GM19193 (cell line): Measurements from ENCODE around the gene PSMD5.

Source experiments
- POLR2A ChIP-seq: IDR thresholded peaks from 4 replicates; pipeline ENCODE4 v1.6.1; 2011; ENCODE audit not compliant: insufficient read depth, insufficient read length; ENCODE audit errors: extremely low read depth

Gene PSMD5

GRCh38 chr9:120842685-120843485, at the start of gene PSMD5:
PSMD5 (minus strand) TSS chr9:120842922; CDS start chr9:120842909, 13 bp downstream.
- TF ChIP-seq POLR2A: peak; percentile 99

GRCh38 chr9:120891884-120892747, 49.4 kb upstream of the PSMD5 start:
- no peak for TF ChIP-seq POLR2A

GRCh38 chr9:120891245-120891883, 48.6 kb upstream of the PSMD5 start:
- TF ChIP-seq POLR2A: peak; percentile 4

- TF ChIP-seq POLR2A: no peak
Observed at GRCh38 chr9:120890320-120891244, 47.9 kb upstream of the PSMD5 start.

GRCh38 chr9:120889606-120890271, 47.0 kb upstream of the PSMD5 start:
- no peak for TF ChIP-seq POLR2A

GRCh38 chr9:120888626-120889025, 45.9 kb upstream of the PSMD5 start:
- no peak for TF ChIP-seq POLR2A

- no peak for TF ChIP-seq POLR2A
Observed at GRCh38 chr9:120886490-120886967, 43.8 kb upstream of the PSMD5 start.

GRCh38 chr9:120885958-120886357, 43.2 kb upstream of the PSMD5 start:
- no peak for TF ChIP-seq POLR2A

GRCh38 chr9:120885457-120885856, 42.7 kb upstream of the PSMD5 start:
- no peak for TF ChIP-seq POLR2A

- no peak for TF ChIP-seq POLR2A
Observed at GRCh38 chr9:120883608-120883996, 40.9 kb upstream of the PSMD5 start.

GRCh38 chr9:120882935-120883607, 40.3 kb upstream of the PSMD5 start:
- no peak for TF ChIP-seq POLR2A

- TF ChIP-seq POLR2A: no peak
Observed at GRCh38 chr9:120879446-120879845, 36.7 kb upstream of the PSMD5 start.

- TF ChIP-seq POLR2A: peak; percentile 35
Observed at GRCh38 chr9:120878188-120879130, 35.7 kb upstream of the PSMD5 start.
